Large intestine (tissue), 3 donors: ENCODE data around the gene VCAM1. TPM values are rescaled to one million over a fixed set of nuclear protein-coding genes. Genes with fewer than 3 reads are reported as not detected.
"Not testable (repeated sequence)": the region's sequence is repeated elsewhere in the genome, so short reads cannot be mapped to it uniquely, and the experiment has no call there.

ENCODE experiments used
- DNase-seq, 2 donors: peaks; one replicate each; pipeline versions ENCODE4 v3.0.0 to v3.0.0-alpha.2; 2013
- H3K27ac ChIP-seq: one replicate; pipeline ENCODE4 v1.5.1; 2013; ENCODE audit warnings: low read length
- H3K27me3 ChIP-seq: 2 replicates; pipeline ENCODE4 v1.6.1; 2013; ENCODE audit warnings: low read length; ENCODE audit not compliant: control insufficient read depth, insufficient read depth
- H3K36me3 ChIP-seq: 2 replicates; pipeline ENCODE4 v1.6.1; 2013; ENCODE audit warnings: low read length; ENCODE audit not compliant: control insufficient read depth, insufficient read depth
- H3K4me1 ChIP-seq: one replicate; pipeline ENCODE4 v1.6.1; 2013; ENCODE audit warnings: low read length; ENCODE audit not compliant: control insufficient read depth, insufficient read depth
- H3K4me3 ChIP-seq: one replicate; pipeline ENCODE4 v1.5.1; 2013; ENCODE audit warnings: low read length
- H3K9me3 ChIP-seq: one replicate; pipeline ENCODE4 v1.6.1; 2013; ENCODE audit warnings: mild to moderate bottlenecking, low read depth, low read length, moderate library complexity; ENCODE audit not compliant: control insufficient read depth
- WGBS: methylation state at CpG from one replicate; pipeline ENCODE4 v1.1.5; 2013; ENCODE audit warnings: low lambda C conversion rate; ENCODE audit not compliant: insufficient coverage; 5-methylcytosine and 5-hydroxymethylcytosine counted together
- polyA plus RNA-seq: library from polyadenylated mRNA; unstranded; fragments of 120-200 nt; gene quantifications from one replicate; pipeline ENCODE4 v1.2.1, GENCODE V29; 2013

Gene VCAM1
- polyA plus RNA-seq, 1 donor, result 18.7 TPM

DNA sequence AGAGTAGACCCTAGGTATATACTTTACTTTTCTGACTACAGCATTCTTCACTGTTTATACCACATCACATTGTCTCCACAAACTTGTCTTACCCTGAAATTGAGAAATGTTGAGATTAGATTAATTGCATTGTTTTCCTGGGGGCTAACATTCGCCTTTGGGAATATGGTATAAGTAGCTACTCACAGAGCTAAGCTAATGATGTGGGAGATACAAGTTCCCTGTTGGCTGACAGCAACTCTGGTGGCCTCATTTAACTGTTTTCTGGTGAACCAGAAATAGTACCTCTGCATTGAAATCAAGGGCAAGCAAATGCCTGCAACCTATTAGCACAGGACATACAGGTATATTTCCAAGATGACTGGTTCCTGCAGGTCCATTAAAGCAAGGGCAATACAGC lies 13.2 kb upstream of the VCAM1 start:
- Histone ChIP-seq H3K9me3 (no peaks in the 10 kb centered on the region), H3K27me3 (no peaks in the 10 kb centered on the region), H3K4me1 (no peaks in the 10 kb centered on the region), H3K36me3 (no peaks in the 10 kb centered on the region), H3K27ac (no peak overlapping the region), H3K4me3 (no peak overlapping the region)
- WGBS, result no CpG with 5 or more reads among the region's 1 CpG
- DNase-seq, result no peak

DNA sequence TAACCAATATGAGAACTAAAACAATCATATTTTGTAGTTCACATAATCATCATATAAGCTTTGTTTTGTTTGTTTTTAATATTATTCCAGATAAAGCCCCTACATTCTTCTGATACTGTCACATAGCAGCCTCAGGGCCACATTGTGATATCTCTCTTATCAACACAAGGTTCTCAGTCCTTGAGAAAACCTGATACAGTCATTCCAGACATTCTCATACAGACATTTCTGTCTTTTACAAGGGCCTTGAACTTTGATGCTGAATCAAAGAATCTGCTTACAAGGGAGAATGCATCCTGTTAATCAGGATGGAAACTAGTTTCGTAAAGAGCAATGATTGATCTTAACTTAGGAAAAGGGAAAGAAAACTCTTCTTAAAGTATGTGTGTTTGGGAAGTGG lies 12.7 kb upstream of the VCAM1 start:
- Histone ChIP-seq H3K36me3 (no peaks in the 10 kb centered on the region), H3K27ac (peak overlapping the region; percentile 29), H3K27me3 (no peaks in the 10 kb centered on the region), H3K4me3 (no peak overlapping the region), H3K4me1 (no peaks in the 10 kb centered on the region), H3K9me3 (no peaks in the 10 kb centered on the region)
- no peak for DNase-seq
- no CpG with 5 or more reads among the region's 1 CpG for WGBS

DNA sequence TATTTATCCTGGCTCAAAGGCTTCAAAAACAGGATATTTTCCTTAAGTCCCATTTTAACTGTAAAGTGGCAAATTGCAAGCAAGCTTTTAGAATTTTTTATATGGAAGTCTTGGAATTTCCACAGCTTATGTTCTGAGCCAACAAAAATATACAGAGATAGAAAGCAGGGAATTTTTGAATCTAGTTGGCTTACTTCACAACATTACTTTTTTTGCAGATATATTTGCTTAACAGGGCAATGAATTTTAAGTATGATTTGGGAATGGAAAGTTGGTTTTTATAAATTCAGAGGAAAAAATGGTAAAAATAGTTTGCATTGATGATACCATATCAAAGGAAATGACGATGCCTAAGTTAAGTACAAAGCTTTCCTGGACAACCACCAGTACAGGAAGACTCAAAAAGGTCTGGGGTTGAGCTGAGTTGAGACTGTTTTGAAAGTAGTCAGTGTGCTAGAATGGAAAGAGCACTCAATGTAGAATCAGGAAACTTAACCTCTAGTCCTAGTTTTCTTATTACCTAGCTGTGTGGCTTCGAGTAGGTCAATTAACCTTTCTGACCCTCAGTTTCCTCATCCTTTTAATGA lies 11.0 kb upstream of the VCAM1 start:
- H3K27me3 ChIP-seq, result no peaks in the 10 kb centered on the region
- no peak for DNase-seq
- no peak overlapping the region for H3K27ac ChIP-seq
- H3K4me1 ChIP-seq, result no peaks in the 10 kb centered on the region
- no peaks in the 10 kb centered on the region for H3K36me3 ChIP-seq
- H3K4me3 ChIP-seq, result no peak overlapping the region
- 100% methylated on average over 1 of the region's 2 CpGs for WGBS
- H3K9me3 ChIP-seq, result no peaks in the 10 kb centered on the region

DNA sequence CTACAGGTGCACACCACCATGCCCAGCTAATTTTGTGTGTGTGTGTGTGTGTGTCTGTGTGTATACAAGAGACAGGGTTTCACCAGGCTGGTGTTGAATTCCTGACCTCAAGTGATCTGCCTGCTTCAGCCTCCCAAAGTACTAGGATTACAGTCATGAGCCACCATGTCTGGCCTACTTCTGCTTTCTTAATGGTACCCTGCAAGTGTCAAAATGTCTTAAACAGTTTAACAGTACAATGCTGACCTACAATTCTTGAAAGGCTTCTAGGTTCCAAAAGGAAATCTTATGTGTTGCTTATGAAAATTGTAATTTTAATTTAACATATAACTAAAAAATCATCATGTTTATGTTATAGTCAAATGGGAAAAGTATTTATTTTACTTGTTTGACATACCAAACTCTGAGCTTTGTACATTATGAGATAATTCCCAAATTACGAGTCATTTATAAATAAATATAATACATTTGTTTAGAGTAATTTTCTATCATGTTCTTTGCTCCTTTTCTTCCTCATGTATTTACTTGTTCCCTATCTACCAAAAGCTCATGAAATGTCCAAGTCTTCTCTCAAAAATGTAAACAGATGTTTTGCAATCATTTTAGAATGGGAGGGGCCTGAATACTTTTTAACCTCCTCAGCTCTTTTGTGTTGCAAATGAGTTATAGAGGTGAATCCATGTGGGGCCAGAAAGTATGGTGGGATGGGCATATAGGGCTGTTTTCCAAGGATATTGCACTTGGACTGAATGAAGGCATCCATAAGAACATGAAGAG lies 8.4 kb upstream of the VCAM1 start:
- Histone ChIP-seq H3K27ac (no peak overlapping the region), H3K27me3 (no peaks in the 10 kb centered on the region), H3K36me3 (no peaks in the 10 kb centered on the region), H3K4me3 (no peak overlapping the region), H3K4me1 (no peaks in the 10 kb centered on the region), H3K9me3 (no peaks in the 10 kb centered on the region)
- 88% methylated on average over 1 of the region's 1 CpG for WGBS
- no peak for DNase-seq

DNA sequence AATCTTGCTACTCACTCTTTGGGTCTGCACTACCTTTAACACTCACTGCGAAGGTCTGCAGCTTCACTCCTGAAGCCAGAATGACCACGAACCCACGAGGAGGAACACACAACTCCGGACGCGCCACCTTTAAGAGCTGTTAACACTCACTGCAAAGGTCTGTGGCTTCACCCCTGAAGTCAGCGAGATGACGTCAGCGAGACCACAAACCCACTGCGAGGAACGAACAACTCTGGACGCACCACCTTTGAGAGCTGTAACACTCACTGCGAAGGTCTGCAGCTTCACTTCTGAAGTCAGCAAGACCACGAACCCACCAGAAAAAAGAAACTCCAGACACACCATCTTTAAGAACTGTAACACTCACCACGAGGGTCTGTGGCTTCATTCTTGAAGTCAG lies 6.5 kb upstream of the VCAM1 start:
- H3K4me3 ChIP-seq, H3K36me3 ChIP-seq, H3K9me3 ChIP-seq, H3K27me3 ChIP-seq, H3K27ac ChIP-seq, H3K4me1 ChIP-seq, DNase-seq: not testable (repeated sequence)
- no CpG with 5 or more reads among the region's 15 CpGs for WGBS

DNA sequence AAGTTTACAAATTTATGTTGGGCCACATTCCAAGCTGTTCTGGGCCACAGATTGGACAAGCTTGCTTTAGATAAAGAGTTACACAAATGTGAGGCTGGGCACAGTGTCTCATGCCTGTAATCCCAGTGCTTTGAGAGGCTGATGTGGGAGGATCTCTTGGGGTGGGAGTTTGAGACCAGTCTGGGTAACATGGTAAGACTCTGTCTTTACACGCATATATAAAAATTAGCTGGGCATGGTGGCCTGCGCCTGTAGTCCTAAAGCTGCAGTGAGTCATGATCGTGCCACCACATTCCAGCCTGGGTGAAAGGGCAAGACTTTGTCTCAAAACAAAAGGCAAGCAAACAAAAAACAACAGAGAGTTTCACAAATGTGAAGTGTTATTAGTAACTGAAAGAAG lies 5.9 kb upstream of the VCAM1 start:
- Histone ChIP-seq H3K4me1 (no peaks in the 10 kb centered on the region), H3K36me3 (no peaks in the 10 kb centered on the region), H3K27me3 (no peaks in the 10 kb centered on the region), H3K9me3 (no peaks in the 10 kb centered on the region), H3K27ac (no peak overlapping the region), H3K4me3 (no peak overlapping the region)
- WGBS, result 94% methylated on average over 3 of the region's 3 CpGs
- DNase-seq, result no peak

DNA sequence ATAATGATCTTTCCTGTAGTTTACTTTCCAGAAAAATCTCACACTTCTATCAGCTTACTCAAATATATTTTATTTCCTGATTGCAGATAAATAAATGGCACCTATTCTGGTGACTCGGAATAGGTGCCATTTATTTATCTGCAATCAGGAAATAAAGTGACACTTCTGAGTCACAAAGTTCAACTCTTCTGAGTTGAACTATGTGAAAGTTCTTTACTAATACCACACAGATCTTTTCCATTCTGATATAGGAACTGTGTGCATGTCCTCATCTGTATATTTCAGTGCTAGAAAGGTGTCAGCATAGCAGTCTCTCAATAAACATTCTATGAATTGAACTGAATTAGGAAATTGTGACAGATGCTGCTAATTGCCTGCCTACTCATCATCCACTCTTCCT lies 4.9 kb upstream of the VCAM1 start:
- H3K27ac ChIP-seq, result no peak overlapping the region
- H3K4me1 ChIP-seq, result no peaks in the 10 kb centered on the region
- H3K4me3 ChIP-seq, result no peak overlapping the region
- no CpG with 5 or more reads among the region's 1 CpG for WGBS
- H3K9me3 ChIP-seq, result no peaks in the 10 kb centered on the region
- no peaks in the 10 kb centered on the region for H3K27me3 ChIP-seq
- no peaks in the 10 kb centered on the region for H3K36me3 ChIP-seq
- DNase-seq, result no peak

DNA sequence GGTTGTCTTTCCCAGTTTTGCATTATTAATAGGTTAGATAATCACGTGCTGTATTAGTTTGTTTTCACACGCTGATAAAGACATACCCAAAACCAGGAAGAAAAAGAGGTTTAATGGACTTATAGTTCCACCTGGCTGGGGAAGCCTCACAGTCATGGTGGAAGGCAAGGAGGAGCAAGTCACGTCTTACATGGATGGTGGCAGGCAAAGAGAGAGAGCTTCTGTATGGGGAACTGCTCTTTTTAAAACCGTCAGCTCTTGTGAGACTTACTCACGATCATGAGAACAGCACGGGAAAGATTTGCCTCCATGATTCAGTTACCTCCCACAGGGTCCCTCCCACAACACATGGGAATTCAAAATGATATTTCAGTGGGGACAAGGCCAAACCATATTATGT lies 2.3 kb upstream of the VCAM1 start:
- no peaks in the 10 kb centered on the region for H3K4me1 ChIP-seq
- H3K27ac ChIP-seq, result no peak overlapping the region
- H3K27me3 ChIP-seq, result no peaks in the 10 kb centered on the region
- no peak overlapping the region for H3K4me3 ChIP-seq
- no peaks in the 10 kb centered on the region for H3K36me3 ChIP-seq
- no peaks in the 10 kb centered on the region for H3K9me3 ChIP-seq
- no peak for DNase-seq
- WGBS, result no CpG with 5 or more reads among the region's 6 CpGs

DNA sequence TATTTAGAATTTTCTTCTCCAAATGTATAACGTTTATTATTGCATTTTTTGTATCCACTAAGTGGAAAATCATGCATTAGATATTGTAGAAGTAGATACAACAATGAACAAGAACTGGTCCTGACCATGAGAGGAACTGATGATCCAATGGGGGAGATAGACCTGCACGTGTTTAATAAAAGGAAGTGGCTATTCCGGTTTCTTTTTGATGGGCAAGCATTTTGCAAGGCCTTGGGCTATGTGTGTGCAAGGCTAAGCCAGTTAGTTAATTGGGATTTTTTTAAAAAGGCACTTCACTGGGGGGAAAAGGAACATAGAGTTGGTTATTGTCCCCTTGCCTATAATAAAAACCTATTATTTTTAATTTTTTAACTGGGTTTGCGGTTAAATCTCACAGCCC lies 961 bp upstream of the VCAM1 start:
- no peak overlapping the region for H3K4me3 ChIP-seq
- H3K27ac ChIP-seq, result no peak overlapping the region
- no peaks in the 10 kb centered on the region for H3K9me3 ChIP-seq
- H3K27me3 ChIP-seq, result no peaks in the 10 kb centered on the region
- 100% methylated on average over 1 of the region's 4 CpGs for WGBS
- no peaks in the 10 kb centered on the region for H3K4me1 ChIP-seq
- DNase-seq, result no peak
- no peaks in the 10 kb centered on the region for H3K36me3 ChIP-seq

DNA sequence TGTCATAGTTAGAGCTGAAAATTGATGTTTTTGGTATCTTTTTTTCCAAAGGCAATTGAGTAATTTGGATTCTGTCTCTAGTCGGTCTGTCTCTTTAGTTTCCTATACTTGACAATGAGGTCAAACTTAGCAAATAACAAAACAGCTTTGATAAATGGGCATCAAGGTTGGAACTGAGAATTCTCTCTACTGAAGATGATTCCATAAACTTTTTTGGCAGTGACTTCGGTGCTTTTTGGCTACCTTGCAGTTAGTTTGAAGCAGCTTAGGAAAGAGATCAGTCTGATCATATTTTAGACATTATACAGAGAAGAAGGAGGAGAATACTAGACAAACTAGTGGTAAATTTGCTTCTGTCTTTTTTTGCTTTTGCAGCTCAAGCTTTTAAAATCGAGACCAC lies 559 bp downstream of the VCAM1 start:
- WGBS, result 80% methylated on average over 2 of the region's 3 CpGs
- H3K27me3 ChIP-seq, result no peaks in the 10 kb centered on the region
- H3K4me3 ChIP-seq, result peak overlapping the region; percentile 26
- no peaks in the 10 kb centered on the region for H3K9me3 ChIP-seq
- no peak for DNase-seq
- H3K4me1 ChIP-seq, result no peaks in the 10 kb centered on the region
- peaks cover 3% of the 10 kb centered on the region for H3K36me3 ChIP-seq
- no peak overlapping the region for H3K27ac ChIP-seq

DNA sequence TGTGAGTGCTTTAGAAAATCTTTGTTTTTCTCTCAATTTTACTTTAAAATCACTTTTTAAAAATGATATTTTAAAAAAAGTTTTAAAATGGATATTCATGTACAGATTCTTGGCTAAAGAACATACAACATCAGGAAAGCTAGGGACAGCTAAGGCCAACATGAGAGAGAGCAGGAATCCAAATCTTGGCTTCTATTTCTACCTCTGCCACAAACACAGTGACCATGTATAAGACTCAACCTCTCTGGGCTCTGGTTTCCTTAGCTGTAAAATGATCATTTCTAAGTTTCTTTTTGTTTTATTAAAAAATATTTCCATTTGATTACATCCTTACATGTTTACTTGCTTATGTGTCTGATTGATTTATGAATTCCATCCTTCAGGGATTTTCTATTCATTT lies 1.2 kb downstream of the VCAM1 start:
- H3K36me3 ChIP-seq, result peaks cover 3% of the 10 kb centered on the region

More for the DNA sequence above, 1.2 kb downstream of the VCAM1 start:
- Histone ChIP-seq H3K4me3 (peak overlapping the region; percentile 26), H3K27ac (no peak overlapping the region), H3K9me3 (no peaks in the 10 kb centered on the region), H3K4me1 (no peaks in the 10 kb centered on the region), H3K27me3 (no peaks in the 10 kb centered on the region)
- DNase-seq, result no peak
